GM21526 (cell line): Measurements from ENCODE around the gene HERC5.
"Not testable (repeated sequence)": the region's sequence is repeated elsewhere in the genome, so short reads cannot be mapped to it uniquely, and the experiment has no call there.

ENCODE experiments used
- ATAC-seq: cut with Tn5 transposase; IDR thresholded peaks from one replicate; pipeline ENCODE4 v1.9.1; 2021; ENCODE audit warnings: moderate library complexity; ENCODE audit not compliant: unreplicated experiment, low FRiP score

Gene HERC5

DNA sequence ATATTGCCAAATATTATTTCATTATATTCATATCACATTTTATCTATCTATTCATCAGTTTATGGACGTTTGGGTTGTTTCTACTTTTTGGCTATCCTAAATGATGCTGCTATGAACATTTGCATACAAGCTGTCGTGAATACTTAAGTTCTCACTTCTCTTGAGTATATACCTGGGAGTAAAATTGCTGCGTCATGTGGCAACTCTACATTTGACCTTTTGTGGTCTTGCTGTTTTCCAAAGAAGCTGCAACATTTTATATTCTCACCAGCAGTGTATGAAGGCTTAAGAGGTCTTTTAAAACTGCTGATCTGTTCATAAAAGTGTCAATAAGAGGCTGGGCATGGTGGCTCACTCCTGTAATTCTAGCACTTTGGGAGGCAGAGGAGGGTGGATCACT is 60.9 kb downstream of the HERC5 start:
- no peak for ATAC-seq

- no peak for ATAC-seq
Measured at GRCh38 chr4:88518911-88519310, 62.0 kb downstream of the HERC5 start.

GRCh38 chr4:88522702-88523324 is 65.9 kb downstream of the HERC5 start:
- ATAC-seq: no peak

DNA sequence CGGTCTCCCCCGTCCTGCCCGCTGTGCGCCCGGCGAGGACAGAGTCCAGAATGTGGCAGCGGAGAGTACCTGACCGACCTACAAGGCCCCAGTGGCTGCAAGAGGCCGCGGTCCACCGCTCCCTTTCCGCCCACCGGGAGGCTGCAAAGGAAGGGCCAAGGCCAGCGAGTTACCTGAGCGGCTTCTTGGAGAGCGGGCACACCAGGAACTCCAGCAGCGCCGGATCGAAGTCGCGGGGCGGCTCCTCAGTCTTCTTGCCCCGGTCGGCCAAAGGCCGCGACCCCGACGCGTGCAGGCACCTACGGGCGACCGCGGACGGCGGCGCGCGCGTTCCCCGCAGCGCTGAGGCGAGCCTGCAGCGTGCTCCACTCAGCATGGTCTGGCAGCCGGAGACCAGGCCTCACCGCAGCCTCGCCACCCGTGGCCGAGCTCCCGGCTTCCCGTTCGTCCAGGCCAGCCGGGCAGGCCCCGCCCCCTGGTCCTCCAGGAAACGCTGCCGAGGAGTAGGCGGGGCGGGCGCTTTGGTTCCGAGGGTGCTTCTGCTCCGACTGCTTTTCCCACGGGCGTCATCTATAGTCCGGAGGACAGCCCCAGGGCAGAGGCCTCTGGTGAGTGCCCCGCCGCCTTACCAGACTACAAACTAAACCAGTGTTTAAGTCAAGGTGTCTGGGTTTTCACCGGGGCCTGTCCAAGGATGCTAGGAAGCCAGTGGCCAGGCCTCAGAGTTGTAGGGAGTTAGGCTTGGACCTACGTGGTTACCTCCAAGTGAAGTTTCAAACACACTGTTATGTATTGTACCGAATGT is 66.6 kb downstream of the HERC5 start, which contains the start of gene PYURF:
PYURF (minus strand) TSS at position 452 of the 805 bp plus-strand sequence; CDS start at position 376, 76 bp downstream.
- peak; percentile 79 for ATAC-seq

DNA sequence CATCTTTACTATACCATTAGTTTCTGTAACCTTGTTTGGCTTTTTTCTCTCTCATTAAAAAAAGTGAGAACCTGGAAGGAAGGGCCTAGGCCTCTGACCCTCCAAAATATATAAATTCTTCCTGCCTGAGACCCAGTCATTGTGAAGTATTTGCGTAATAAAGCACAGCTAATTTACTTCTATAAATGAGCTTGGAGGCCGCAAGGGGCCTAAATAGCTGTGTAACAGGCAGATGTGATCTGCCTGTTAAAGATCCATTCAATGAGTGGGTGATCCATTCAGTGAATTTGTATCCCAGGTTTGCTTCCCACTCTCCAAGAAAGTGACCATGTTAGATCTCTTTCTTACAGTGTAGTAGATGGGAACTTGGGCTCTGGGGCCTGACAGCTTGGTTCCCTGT is 67.3 kb downstream of the HERC5 start:
- no peak for ATAC-seq

- no peak for ATAC-seq
Measured at GRCh38 chr4:88526221-88526815, 69.4 kb downstream of the HERC5 start.

GRCh38 chr4:88527787-88528186 is 70.9 kb downstream of the HERC5 start:
- ATAC-seq: peak; percentile 48

DNA sequence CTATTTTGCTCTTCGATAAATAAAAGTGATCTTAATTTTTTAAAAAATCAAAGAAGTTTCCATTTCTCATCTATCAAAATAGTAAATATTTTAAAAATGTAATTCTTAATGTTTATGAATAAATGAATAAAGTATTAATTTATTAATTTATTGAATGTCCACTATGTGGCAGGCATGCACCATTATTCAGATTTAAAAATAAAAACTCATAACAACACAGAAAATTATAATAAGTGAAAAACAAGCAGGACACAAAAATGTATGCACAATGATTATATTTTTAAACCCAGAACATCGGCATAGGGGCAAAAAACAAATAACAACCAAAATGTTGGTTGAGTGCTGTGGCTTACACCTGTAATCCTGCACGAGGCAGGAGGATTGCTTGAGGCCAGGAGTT is 71.9 kb downstream of the HERC5 start:
- no peak for ATAC-seq

- no peak for ATAC-seq
Measured at GRCh38 chr4:88531549-88531948, 74.6 kb downstream of the HERC5 start.

- ATAC-seq: no peak
Measured at GRCh38 chr4:88533088-88533790, 76.3 kb downstream of the HERC5 start.

GRCh38 chr4:88533937-88534750 is 77.2 kb downstream of the HERC5 start:
- no peak for ATAC-seq

GRCh38 chr4:88535090-88535755 is 78.3 kb downstream of the HERC5 start:
- no peak for ATAC-seq

- ATAC-seq: no peak
Measured at GRCh38 chr4:88537709-88538108, 80.8 kb downstream of the HERC5 start.

DNA sequence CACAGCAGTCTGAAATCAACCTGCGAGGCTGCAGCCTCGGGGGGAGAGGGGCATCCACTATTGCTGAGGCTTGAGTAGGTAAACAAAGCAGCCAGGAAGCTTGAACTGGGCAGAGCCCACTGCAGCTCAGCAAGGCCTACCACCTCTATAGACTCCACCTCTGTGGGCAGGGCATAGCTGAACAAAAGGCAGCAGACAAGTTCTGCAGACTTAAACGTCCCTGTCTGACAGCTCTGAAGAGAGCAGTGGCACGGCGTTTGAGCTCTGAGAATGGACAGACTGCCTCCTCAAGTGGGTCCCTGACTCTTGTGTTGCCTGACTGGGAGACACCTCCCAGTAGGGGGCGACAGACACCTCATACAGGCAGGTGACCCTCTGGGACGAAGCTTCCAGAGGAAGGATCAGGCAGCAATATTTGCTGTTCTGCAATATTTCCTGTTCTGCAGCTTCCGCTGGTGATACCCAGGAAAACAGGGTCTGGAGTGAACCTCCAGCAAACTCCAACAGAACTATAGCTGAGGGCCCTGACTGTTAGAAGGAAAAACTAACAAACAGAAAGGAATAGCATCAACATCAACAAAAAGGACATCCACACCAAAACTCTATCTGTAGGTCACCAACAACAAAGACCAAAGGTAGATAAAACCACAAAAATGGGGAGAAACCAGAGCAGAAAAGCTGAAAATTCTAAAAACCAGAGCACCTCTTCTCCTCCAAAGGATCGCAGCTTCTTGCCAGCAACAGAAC is 82.6 kb downstream of the HERC5 start:
- not testable (repeated sequence) for ATAC-seq

GRCh38 chr4:88549815-88550214 is 92.9 kb downstream of the HERC5 start:
- no peak for ATAC-seq
